22Rv1 (cell line): Measurements from ENCODE around the gene SLC4A2.

Experiments used
- ZFX ChIP-seq: fragments of 450-650 bp; IDR thresholded peaks from 2 replicates; pipeline ENCODE4 v1.6.1; 2017; ENCODE audit warnings: antibody characterized with exemption, borderline replicate concordance
- TF ChIP-seq, protein P1 (sequence below): fragments of 450-650 bp; IDR thresholded peaks from 2 replicates; pipeline ENCODE4 v1.5.1; 2017; ENCODE audit warnings: mild to moderate bottlenecking

DNA sequence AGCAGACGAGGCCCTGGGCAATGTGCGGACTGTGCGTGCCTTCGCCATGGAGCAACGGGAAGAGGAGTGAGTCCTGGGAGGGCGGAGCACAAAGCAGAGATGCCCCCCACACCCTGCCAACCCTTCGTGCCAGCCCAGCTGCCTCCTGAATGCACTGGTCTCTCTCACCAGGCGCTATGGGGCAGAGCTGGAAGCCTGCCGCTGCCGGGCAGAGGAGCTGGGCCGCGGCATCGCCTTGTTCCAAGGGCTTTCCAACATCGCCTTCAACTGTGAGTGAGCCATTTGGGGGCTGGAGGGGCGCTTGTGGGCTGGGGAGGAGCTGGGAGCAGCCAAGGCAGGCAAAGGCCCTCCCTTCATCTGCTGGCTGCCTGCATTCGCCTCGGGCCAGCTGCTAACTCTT lies 23.5 kb upstream of the SLC4A2 start:
- TF ChIP-seq, protein P1, sequence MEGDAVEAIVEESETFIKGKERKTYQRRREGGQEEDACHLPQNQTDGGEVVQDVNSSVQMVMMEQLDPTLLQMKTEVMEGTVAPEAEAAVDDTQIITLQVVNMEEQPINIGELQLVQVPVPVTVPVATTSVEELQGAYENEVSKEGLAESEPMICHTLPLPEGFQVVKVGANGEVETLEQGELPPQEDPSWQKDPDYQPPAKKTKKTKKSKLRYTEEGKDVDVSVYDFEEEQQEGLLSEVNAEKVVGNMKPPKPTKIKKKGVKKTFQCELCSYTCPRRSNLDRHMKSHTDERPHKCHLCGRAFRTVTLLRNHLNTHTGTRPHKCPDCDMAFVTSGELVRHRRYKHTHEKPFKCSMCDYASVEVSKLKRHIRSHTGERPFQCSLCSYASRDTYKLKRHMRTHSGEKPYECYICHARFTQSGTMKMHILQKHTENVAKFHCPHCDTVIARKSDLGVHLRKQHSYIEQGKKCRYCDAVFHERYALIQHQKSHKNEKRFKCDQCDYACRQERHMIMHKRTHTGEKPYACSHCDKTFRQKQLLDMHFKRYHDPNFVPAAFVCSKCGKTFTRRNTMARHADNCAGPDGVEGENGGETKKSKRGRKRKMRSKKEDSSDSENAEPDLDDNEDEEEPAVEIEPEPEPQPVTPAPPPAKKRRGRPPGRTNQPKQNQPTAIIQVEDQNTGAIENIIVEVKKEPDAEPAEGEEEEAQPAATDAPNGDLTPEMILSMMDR: no peak
- no peak for TF ChIP-seq ZFX
